ENCODE data around the gene TNFRSF17. TPM values are rescaled to one million over a fixed set of nuclear protein-coding genes. Genes with fewer than 3 reads are reported as not detected.

The TNFRSF17 gene
- total RNA-seq (2013), result 0.15 TPM
- polyA plus RNA-seq, result under 1 TPM in 1 of 3 donors, not detected in 2; 0.26 TPM
- not detected in 2 replicates for polyA minus RNA-seq
- total RNA-seq, result 0 to 0.23 (median 0) reads per million in 11 experiments

DNA sequence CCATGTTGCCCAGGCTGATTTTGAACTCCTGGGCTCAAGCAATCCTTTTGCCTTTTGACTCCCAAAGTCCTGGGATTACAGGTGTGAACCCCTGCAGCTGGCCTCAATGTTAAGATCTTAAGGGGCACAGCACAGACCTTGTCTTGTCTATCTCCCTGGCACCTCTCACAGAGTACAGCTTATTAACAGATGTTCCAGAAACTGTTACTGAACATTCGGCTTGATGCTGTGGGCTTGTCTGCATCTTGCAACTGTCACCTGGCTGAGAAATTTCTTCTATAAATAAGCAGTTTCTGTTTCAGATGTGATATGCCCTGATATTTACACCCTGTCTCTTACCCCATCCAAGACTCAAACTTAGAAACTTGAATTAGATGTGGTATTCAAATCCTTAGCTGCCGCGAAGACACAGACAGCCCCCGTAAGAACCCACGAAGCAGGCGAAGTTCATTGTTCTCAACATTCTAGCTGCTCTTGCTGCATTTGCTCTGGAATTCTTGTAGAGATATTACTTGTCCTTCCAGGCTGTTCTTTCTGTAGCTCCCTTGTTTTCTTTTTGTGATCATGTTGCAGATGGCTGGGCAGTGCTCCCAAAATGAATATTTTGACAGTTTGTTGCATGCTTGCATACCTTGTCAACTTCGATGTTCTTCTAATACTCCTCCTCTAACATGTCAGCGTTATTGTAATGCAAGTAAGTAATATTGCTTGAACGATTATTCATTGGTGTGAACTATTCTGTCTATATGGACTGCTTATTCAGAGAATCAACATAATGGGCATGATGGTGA, at the start of gene TNFRSF17:
TSS of gene TNFRSF17 (plus strand) at position 450 of the 791 bp plus-strand sequence. CDS start at position 565, 115 bp downstream.
- intact Hi-C loops (cut with micrococcal nuclease), result no loop called here
- Histone ChIP-seq H3K9ac (ENCODE audit: insufficient read depth, low read length, poor library complexity, severe bottlenecking) (no peak within 1 kb of the TSS), H2AFZ (ENCODE audit: insufficient read depth, low read depth, low read length, poor library complexity, severe bottlenecking) (no peak within 1 kb of the TSS)

More for the DNA sequence above, at the start of gene TNFRSF17:
- no peak for DNase-seq
- 100% methylated on average over 1 of the region's 9 CpGs for WGBS (ENCODE audit: insufficient coverage)
- no peak within 1 kb of the TSS for H3K4me3 Mint-ChIP-seq
- Histone ChIP-seq H3K36me3 (replicated peaks in 1 of 2; ENCODE audit: control insufficient read depth in 1 of 2, insufficient read depth in 2 of 2, low read length in 2 of 2) (no peaks in the 10 kb centered on the region), H4K20me1 (ENCODE audit: insufficient read depth, low read length) (no peaks in the 10 kb centered on the region), H3K9me3 (replicated peaks in 1 of 2; ENCODE audit: control insufficient read depth in 1 of 2, insufficient read depth in 1 of 2, low read length in 2 of 2) (no peaks in the 10 kb centered on the region), H3K4me1 (ENCODE audit: control insufficient read depth in 1 of 2, insufficient read depth in 2 of 2, low read length in 2 of 2) (peaks cover 6 to 10% of the 10 kb centered on the region in 2 donors), H3K79me2 (ENCODE audit: insufficient read depth, low read length) (no peaks in the 10 kb centered on the region), H3K27ac (ENCODE audit: low read depth in 1 of 2, low read length in 2 of 2) (no peak within 1 kb of the TSS), H3K4me2 (replicated peaks; ENCODE audit: extremely low read depth, low read length, poor library complexity, severe bottlenecking) (no peak within 1 kb of the TSS), H3K27me3 (ENCODE audit: control insufficient read depth in 2 of 2, insufficient read depth in 2 of 2, low read length in 2 of 2) (no peaks in the 10 kb centered on the region), H3K4me3 (replicated peaks in 1 of 3; ENCODE audit: low read depth in 2 of 3, low read length in 3 of 3) (no peak within 1 kb of the TSS)
- no peaks in the 10 kb centered on the region for H3K9me3 Mint-ChIP-seq
- no peaks in the 10 kb centered on the region for H3K36me3 Mint-ChIP-seq
- TF ChIP-seq, protein P1, sequence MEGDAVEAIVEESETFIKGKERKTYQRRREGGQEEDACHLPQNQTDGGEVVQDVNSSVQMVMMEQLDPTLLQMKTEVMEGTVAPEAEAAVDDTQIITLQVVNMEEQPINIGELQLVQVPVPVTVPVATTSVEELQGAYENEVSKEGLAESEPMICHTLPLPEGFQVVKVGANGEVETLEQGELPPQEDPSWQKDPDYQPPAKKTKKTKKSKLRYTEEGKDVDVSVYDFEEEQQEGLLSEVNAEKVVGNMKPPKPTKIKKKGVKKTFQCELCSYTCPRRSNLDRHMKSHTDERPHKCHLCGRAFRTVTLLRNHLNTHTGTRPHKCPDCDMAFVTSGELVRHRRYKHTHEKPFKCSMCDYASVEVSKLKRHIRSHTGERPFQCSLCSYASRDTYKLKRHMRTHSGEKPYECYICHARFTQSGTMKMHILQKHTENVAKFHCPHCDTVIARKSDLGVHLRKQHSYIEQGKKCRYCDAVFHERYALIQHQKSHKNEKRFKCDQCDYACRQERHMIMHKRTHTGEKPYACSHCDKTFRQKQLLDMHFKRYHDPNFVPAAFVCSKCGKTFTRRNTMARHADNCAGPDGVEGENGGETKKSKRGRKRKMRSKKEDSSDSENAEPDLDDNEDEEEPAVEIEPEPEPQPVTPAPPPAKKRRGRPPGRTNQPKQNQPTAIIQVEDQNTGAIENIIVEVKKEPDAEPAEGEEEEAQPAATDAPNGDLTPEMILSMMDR (IDR thresholded peaks at IDR 0.05), result no peak
- H3K4me1 Mint-ChIP-seq, result peaks cover 9% of the 10 kb centered on the region
- peaks cover 0 to 2% (median 2%) of the 10 kb centered on the region in 3 donors for H3K27me3 Mint-ChIP-seq (ENCODE audit: low read depth in 3 of 3)
- peak within 1 kb of the TSS in 1 of 7 donors; percentile 55 for H3K27ac Mint-ChIP-seq

All from CD14-positive monocyte (primary cell).